Subcutaneous abdominal adipose tissue (tissue), 5 donors: ENCODE measurements around the gene ALDH1A2.

ENCODE experiments used
- H3K27ac ChIP-seq: one replicate; pipeline ENCODE4 v1.7.0; 2013; ENCODE audit warnings: low read depth, mild to moderate bottlenecking, inconsistent platforms, low read length, moderate library complexity
- H3K27me3 ChIP-seq, 5 donors: one replicate each; pipeline ENCODE4 v1.7.0; 2013; ENCODE audit warnings: low read length in 5 of 5, inconsistent platforms in 1 of 5; ENCODE audit not compliant: control insufficient read depth in 5 of 5, insufficient read depth in 4 of 5
- H3K36me3 ChIP-seq, 5 donors: one replicate each; pipeline ENCODE4 v1.7.0; 2013; ENCODE audit warnings: low read length in 5 of 5; ENCODE audit not compliant: control insufficient read depth in 5 of 5, insufficient read depth in 5 of 5
- H3K4me1 ChIP-seq, 5 donors: one replicate each; pipeline ENCODE4 v1.7.0; 2013; ENCODE audit warnings: low read length in 5 of 5, mild to moderate bottlenecking in 3 of 5, moderate library complexity in 1 of 5; ENCODE audit not compliant: control insufficient read depth in 5 of 5, insufficient read depth in 5 of 5
- H3K4me3 ChIP-seq, 5 donors: one replicate each; pipeline ENCODE4 v1.7.0; 2013; ENCODE audit warnings: low read length in 5 of 5, low read depth in 1 of 5
- H3K9ac ChIP-seq, 5 donors: one replicate each; pipeline ENCODE4 v1.7.0; 2013; ENCODE audit warnings: low read length in 5 of 5, mild to moderate bottlenecking in 4 of 5, moderate library complexity in 3 of 5
- H3K9me3 ChIP-seq, 5 donors: one replicate each; pipeline ENCODE4 v1.7.0; 2013; ENCODE audit warnings: low read length in 5 of 5; ENCODE audit not compliant: control insufficient read depth in 5 of 5
- donor health status: healthy.
- donor health status: healthy.
- donor health status: healthy.
- donor health status: healthy.
- donor health status: healthy.

The ALDH1A2 gene

DNA sequence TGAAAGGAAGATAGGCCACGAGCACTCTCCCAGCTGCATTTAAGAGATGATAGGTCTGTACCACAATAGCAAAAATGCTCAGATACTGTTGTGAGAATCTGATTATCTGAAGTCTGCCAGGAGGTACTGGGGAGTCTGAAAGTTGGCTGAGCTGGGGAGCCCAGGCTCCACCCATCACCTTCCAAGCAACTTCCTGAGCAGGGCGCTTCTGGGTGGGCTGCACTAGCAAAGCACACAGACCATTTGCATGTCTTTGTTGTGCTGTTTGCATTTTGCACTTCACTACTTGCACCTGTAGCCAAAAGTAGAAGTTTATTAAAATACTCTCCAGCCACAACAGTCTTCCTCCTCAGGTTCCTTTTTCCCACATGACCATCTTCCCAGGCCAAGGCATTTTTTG lies 133.2 kb downstream of the ALDH1A2 start:
- Histone ChIP-seq H3K9me3 (peaks cover 0 to 3% (median 0%) of the 10 kb centered on the region in 5 donors), H3K36me3 (no peaks in the 10 kb centered on the region), H3K27me3 (peaks cover 0 to 15% (median 6%) of the 10 kb centered on the region in 5 donors), H3K4me1 (no peaks in the 10 kb centered on the region), H3K4me3 (no peak overlapping the region), H3K27ac (no peak overlapping the region), H3K9ac (no peak overlapping the region)

DNA sequence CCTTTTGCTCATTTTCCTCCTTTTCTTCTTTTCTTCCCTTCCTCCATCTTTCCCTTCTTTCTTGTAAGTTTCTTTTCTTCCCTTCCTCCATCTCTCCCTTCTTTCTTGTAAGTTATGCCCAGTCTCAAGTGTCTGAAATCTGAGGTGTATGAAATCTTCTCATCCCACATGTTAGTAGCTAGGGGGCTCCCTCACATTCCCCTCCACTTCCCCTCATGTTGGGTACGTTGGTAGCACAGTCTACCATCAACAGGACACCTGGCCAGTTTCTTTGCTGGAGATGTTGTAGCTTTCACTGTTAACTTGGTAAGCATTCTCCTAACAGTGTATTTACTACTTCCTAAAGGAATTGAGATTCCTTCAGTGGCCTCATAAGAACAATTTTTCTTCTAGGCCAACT lies 133.9 kb downstream of the ALDH1A2 start:
- H3K4me3 ChIP-seq: no peak overlapping the region
- peaks cover 0 to 18% (median 6%) of the 10 kb centered on the region in 5 donors for H3K27me3 ChIP-seq
- H3K4me1 ChIP-seq: no peaks in the 10 kb centered on the region
- no peak overlapping the region for H3K9ac ChIP-seq
- H3K27ac ChIP-seq: no peak overlapping the region
- H3K36me3 ChIP-seq: no peaks in the 10 kb centered on the region
- peaks cover 0 to 3% (median 0%) of the 10 kb centered on the region in 5 donors for H3K9me3 ChIP-seq

DNA sequence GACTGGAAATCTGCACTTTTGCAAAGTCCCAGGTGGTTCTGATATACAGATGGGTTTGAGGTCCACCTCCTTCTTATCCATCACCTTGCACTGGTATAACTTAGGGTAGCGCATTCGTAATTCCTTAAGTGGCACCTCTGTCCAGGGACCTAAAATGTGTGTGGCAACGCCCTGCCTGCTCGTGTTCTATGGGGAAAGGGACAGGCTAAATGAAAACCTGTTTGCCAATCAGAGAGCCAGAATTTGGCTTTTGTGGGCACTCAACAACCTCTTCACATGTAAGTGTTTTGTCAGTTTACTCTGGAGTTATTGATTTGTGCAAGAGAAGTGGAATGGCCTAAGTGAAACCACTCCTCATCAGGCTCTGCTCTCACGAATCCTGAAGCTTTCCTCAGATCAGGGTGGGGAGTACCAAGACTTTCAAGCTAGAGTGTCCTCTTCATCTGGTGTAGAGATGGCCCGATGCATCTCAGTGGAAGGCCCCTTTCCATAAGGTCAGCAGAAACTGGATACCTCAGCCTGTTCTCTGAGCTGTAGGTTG lies 138.3 kb downstream of the ALDH1A2 start:
- no peak overlapping the region for H3K27ac ChIP-seq
- no peaks in the 10 kb centered on the region for H3K9me3 ChIP-seq
- H3K4me3 ChIP-seq: no peak overlapping the region
- no peaks in the 10 kb centered on the region for H3K36me3 ChIP-seq
- peaks cover 7 to 32% (median 28%) of the 10 kb centered on the region in 5 donors for H3K4me1 ChIP-seq
- peaks cover 0 to 18% (median 6%) of the 10 kb centered on the region in 5 donors for H3K27me3 ChIP-seq
- H3K9ac ChIP-seq: no peak overlapping the region

DNA sequence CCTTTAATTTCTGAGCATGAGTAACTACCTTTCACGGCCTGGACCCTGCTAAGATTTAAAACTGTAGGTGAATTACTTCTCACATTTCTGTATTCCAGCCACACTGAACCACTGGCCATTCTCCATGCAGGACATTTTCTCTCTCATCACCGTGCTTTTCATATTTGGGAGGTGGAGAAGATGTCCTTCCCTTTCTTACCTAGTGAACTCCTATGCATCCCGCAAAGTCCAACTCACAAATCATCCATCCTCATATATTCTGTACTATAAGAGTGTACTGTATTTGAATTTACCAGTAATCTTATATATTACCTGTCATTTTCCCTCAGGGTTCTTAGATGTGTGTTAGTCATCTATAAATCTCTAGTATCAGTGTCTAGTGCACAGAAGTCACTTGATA lies 139.9 kb downstream of the ALDH1A2 start:
- Histone ChIP-seq H3K9me3 (no peaks in the 10 kb centered on the region), H3K9ac (no peak overlapping the region), H3K27me3 (peaks cover 0 to 12% (median 5%) of the 10 kb centered on the region in 5 donors), H3K4me1 (peaks cover 17 to 48% (median 36%) of the 10 kb centered on the region in 5 donors), H3K4me3 (no peak overlapping the region), H3K27ac (no peak overlapping the region), H3K36me3 (no peaks in the 10 kb centered on the region)

DNA sequence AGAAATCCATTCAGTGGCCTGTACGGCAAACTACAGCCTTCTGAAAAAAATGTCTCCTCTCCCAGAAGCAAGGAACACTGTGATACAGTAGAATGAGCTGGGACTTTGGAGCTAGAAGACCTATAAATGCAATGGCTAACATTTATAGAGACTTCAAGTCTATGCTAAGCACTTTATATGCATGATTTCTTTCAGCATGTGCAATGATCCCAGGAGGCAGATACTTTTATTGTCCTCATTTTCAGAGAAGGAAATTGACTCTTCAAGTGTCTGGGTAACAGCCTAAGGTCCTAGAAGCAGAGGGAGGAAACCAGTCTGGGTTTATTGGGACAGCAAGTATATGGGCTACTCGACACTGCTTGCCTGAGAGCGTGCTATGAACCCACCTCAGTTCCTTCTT lies 140.9 kb downstream of the ALDH1A2 start:
- no peak overlapping the region for H3K27ac ChIP-seq
- no peaks in the 10 kb centered on the region for H3K9me3 ChIP-seq
- no peak overlapping the region for H3K4me3 ChIP-seq

DNA sequence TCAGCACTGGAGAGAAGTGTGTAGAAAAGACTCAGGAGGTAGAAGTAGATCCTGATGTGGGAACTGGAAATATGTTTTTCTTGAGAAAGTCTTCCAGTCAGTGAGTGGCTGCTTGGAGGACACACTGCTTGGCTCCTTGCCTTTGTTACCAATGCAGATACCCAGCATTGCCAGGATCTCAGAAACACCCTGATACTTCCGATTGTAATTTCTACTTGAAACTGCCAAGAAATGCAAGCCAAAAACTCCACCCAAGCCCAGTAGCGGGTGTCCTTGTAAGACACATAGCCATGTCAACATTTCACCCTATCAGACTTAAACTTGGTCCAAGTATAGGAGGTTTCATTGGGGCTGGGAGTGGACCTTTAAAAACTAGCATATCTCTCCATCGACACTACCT lies 141.8 kb downstream of the ALDH1A2 start:
- Histone ChIP-seq H3K9ac (no peak overlapping the region), H3K9me3 (no peaks in the 10 kb centered on the region), H3K4me3 (peak overlapping the region in 2 of 5 donors; percentile 25 to 29), H3K4me1 (peaks cover 21 to 59% (median 45%) of the 10 kb centered on the region in 5 donors), H3K27ac (peak overlapping the region; percentile 77), H3K27me3 (peaks cover 0 to 23% (median 5%) of the 10 kb centered on the region in 5 donors), H3K36me3 (no peaks in the 10 kb centered on the region)

More for the DNA sequence above, 140.9 kb downstream of the ALDH1A2 start:
- H3K4me1 ChIP-seq: peaks cover 21 to 58% (median 45%) of the 10 kb centered on the region in 5 donors
- no peaks in the 10 kb centered on the region for H3K36me3 ChIP-seq
- H3K9ac ChIP-seq: no peak overlapping the region
- peaks cover 0 to 21% (median 5%) of the 10 kb centered on the region in 5 donors for H3K27me3 ChIP-seq

DNA sequence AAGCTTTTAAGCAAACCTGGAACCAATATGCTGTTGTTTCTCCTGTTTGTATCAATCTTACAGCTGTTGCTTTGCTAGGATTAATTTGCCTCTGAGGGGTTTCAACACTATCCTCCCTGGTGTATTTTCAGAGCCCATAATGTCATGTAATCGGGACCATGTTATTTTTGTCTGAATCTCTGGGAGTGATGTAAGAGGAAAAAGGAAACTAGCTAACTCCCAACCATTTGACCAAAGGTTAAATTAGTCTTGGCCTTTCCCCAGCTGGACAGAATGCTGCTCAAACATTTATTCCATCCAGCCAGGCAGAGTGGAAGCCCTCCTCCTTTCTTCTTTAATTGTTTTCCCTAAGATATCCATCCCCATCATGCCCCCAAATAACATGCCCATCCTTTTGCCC lies 142.2 kb downstream of the ALDH1A2 start:
- Histone ChIP-seq H3K9ac (no peak overlapping the region), H3K27ac (peak overlapping the region; percentile 77), H3K27me3 (peaks cover 0 to 28% (median 8%) of the 10 kb centered on the region in 5 donors)

DNA sequence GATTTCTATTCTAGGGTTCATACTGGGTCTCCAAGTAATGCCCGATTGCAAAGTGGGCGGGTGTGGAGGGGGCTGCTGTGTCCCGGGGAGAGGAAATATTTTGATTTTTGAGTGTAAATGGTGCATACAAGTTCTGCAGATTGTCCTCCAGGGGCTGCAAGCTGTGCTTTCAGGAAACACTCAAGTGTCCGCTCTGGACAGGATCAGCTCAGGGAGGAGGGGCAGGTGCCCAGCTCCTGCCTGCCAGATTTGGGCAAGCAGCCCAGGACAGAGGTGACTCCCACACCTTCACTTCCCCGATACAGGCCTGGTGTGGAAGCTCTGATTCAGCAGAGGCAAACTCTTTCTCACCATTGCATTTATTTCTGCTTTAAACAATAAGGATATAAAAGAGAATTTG lies 142.7 kb downstream of the ALDH1A2 start:
- Histone ChIP-seq H3K9ac (no peak overlapping the region), H3K36me3 (no peaks in the 10 kb centered on the region), H3K27ac (peak overlapping the region; percentile 77), H3K4me1 (peaks cover 21 to 62% (median 45%) of the 10 kb centered on the region in 5 donors), H3K27me3 (peaks cover 0 to 33% (median 12%) of the 10 kb centered on the region in 5 donors), H3K9me3 (no peaks in the 10 kb centered on the region), H3K4me3 (peak overlapping the region in 1 of 5 donors; percentile 6)

More for the DNA sequence above, 142.2 kb downstream of the ALDH1A2 start:
- H3K4me3 ChIP-seq: no peak overlapping the region
- H3K4me1 ChIP-seq: peaks cover 21 to 59% (median 45%) of the 10 kb centered on the region in 5 donors
- H3K9me3 ChIP-seq: no peaks in the 10 kb centered on the region
- no peaks in the 10 kb centered on the region for H3K36me3 ChIP-seq

DNA sequence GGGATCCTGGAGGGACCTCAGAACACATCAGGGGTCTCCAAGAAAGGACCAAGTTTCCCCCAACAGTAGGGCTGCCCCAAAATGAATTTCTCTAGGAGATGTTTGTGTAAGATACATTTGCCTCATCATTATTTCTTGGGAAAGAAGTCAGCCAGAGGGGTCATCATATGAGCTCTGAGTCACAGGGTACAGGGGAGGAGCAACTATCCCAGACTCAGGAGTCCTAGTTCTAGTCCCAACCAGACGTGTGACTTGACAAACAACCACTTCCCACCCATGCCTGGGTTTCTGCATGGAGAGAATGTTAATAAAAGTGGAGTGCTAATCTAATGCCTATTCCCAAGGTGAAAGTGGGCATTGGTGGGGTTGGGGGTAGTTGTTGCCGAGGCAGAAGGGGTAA lies 144.1 kb downstream of the ALDH1A2 start:
- H3K36me3 ChIP-seq: no peaks in the 10 kb centered on the region
- H3K27me3 ChIP-seq: peaks cover 0 to 27% (median 12%) of the 10 kb centered on the region in 5 donors
- H3K4me3 ChIP-seq: no peak overlapping the region
- peak overlapping the region; percentile 5 for H3K27ac ChIP-seq
- H3K9me3 ChIP-seq: no peaks in the 10 kb centered on the region
- no peak overlapping the region for H3K9ac ChIP-seq
- H3K4me1 ChIP-seq: peaks cover 21 to 62% (median 45%) of the 10 kb centered on the region in 5 donors

DNA sequence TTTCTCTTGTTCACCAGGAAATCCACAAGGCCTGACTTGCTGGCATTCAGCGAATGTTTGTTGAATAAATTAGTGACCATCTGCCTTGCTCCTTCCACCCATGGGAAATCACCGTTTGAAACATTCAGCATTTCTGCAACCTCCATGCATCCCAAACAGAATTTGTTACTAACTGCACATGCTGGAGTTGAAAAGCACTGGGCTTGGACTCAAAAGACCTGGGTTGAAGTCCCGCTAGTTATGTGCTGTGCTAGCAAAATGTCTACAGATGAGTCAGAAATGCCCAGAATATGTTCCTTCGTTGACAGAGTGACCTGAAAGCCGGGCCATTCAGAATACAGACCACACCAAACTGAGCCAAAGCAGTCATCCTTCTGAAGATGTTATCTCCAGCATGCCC lies 144.6 kb downstream of the ALDH1A2 start:
- peak overlapping the region; percentile 5 for H3K27ac ChIP-seq
- H3K9me3 ChIP-seq: no peaks in the 10 kb centered on the region
- no peak overlapping the region for H3K9ac ChIP-seq
- peaks cover 0 to 28% (median 12%) of the 10 kb centered on the region in 5 donors for H3K27me3 ChIP-seq
- no peaks in the 10 kb centered on the region for H3K36me3 ChIP-seq
- H3K4me3 ChIP-seq: no peak overlapping the region
- peaks cover 21 to 62% (median 45%) of the 10 kb centered on the region in 5 donors for H3K4me1 ChIP-seq
